Caco-2 (cell line): ENCODE data around the gene CNGA3. TPM values are rescaled to one million over a fixed set of nuclear protein-coding genes. Genes with fewer than 3 reads are reported as not detected.

Experiments
- BruUV-seq: library from RNA; stranded (reverse); fragments of 400-500 nt; replicated peaks from 2 replicates; lab custom pipeline; 2021; lab: Mats Ljungman, UMichigan
- CTCF ChIA-PET: fragments of 300-600 bp; sonication (Branson Sonifier 250); formaldehyde crosslinking; loops from one replicate; lab custom pipeline; 2022; ENCODE audit warnings: antibody characterized with exemption; lab: Charles Lee
- POLR2A ChIA-PET: fragments of 300-600 bp; sonication (Branson Sonifier 250); formaldehyde crosslinking; loops from one replicate; lab custom pipeline; 2022; ENCODE audit warnings: antibody characterized with exemption; lab: Charles Lee
- DNase-seq, 2 experiments: peaks; one replicate each; pipeline versions ENCODE4 v3.0.0 to v3.0.0-alpha.2; 2020 to 2022
- H3K27me3 ChIP-seq: replicated peaks from 2 replicates; pipeline ENCODE4 v1.6.0; 2011; ENCODE audit warnings: low read length; ENCODE audit not compliant: control insufficient read depth, insufficient read depth
- H3K36me3 ChIP-seq: 2 replicates; pipeline ENCODE4 v1.5.1; 2011; ENCODE audit warnings: low read length; ENCODE audit not compliant: control insufficient read depth, insufficient read depth
- H3K4me1 ChIP-seq: fragments of 250-450 bp; sonication (Bioruptor Pico); 2 replicates; pipeline ENCODE4 v1.5.1; 2020; ENCODE audit warnings: mild to moderate bottlenecking
- H3K4me3 ChIP-seq: 2 replicates; pipeline ENCODE4 v1.5.1; 2011; ENCODE audit warnings: low read depth, mild to moderate bottlenecking, control low read depth, low read length
- H3K9me3 ChIP-seq: fragments of 250-450 bp; sonication (Bioruptor Pico); 2 replicates; pipeline ENCODE4 v1.5.1; 2020; ENCODE audit warnings: mild to moderate bottlenecking, moderate library complexity
- H3K27ac Mint-ChIP-seq: one replicate; pipeline ENCODE4 v1.8.0; 2022; ENCODE audit warnings: mixed read lengths; ENCODE audit not compliant: unreplicated experiment
- H3K27me3 Mint-ChIP-seq: one replicate; pipeline ENCODE4 v1.8.0; 2022; ENCODE audit warnings: mixed read lengths; ENCODE audit not compliant: insufficient read depth, unreplicated experiment
- H3K36me3 Mint-ChIP-seq: one replicate; pipeline ENCODE4 v1.8.0; 2022; ENCODE audit warnings: mild to moderate bottlenecking, mixed read lengths; ENCODE audit not compliant: insufficient read depth, unreplicated experiment
- H3K4me1 Mint-ChIP-seq: one replicate; pipeline ENCODE4 v1.8.0; 2022; ENCODE audit warnings: low read depth, mixed read lengths; ENCODE audit not compliant: unreplicated experiment
- H3K4me3 Mint-ChIP-seq: one replicate; pipeline ENCODE4 v1.8.0; 2022; ENCODE audit warnings: mild to moderate bottlenecking, moderate library complexity, mixed read lengths; ENCODE audit not compliant: unreplicated experiment
- H3K9me3 Mint-ChIP-seq: one replicate; pipeline ENCODE4 v1.8.0; 2022; ENCODE audit warnings: mixed read lengths; ENCODE audit not compliant: unreplicated experiment
- intact Hi-C: fragments of 100-400 bp; cut with micrococcal nuclease; formaldehyde crosslinking; loops from one replicate; pipeline ENCODE4 v1.10.0; 2022; ENCODE audit not compliant: unreplicated experiment
- total RNA-seq: library from RNA; stranded (reverse); gene quantifications from 2 replicates; pipeline ENCODE4 v1.2.3, GENCODE V29; 2022
- TF ChIP-seq, protein P1 (sequence below), 2 experiments: fragments of 200-600 bp in 1 of 2; IDR thresholded peaks; 1 replicate in 1 of 2; 2 replicates in 1 of 2; pipeline versions ENCODE4 v1.5.1 to v1.8.0; 2011 to 2022; ENCODE audit warnings: antibody characterized with exemption in 1 of 2, control low read depth in 1 of 2, inconsistent platforms in 1 of 2, low read depth in 1 of 2, low read length in 1 of 2, mild to moderate bottlenecking in 1 of 2, moderate library complexity in 1 of 2; ENCODE audit not compliant: insufficient read depth in 1 of 2, severe bottlenecking in 1 of 2, unreplicated experiment in 1 of 2

Gene CNGA3
- total RNA-seq, 1 experiment from 2014 or later, result not detected

- Mint-ChIP-seq H3K27ac (no peak overlapping the region), H3K9me3 (peaks cover 26% of the 10 kb centered on the region), H3K4me1 (no peaks in the 10 kb centered on the region), H3K27me3 (no peaks in the 10 kb centered on the region), H3K4me3 (no peak overlapping the region), H3K36me3 (no peaks in the 10 kb centered on the region)
- POLR2A ChIA-PET, result no interaction called here
- Histone ChIP-seq H3K27me3 (no peaks in the 10 kb centered on the region), H3K4me3 (no peak overlapping the region), H3K9me3 (peaks cover 16% of the 10 kb centered on the region), H3K36me3 (no peaks in the 10 kb centered on the region), H3K4me1 (no peaks in the 10 kb centered on the region)
- intact Hi-C loops, result no loop called here
- no peak for DNase-seq
- CTCF ChIA-PET, result no interaction called here
- TF ChIP-seq, protein P1, sequence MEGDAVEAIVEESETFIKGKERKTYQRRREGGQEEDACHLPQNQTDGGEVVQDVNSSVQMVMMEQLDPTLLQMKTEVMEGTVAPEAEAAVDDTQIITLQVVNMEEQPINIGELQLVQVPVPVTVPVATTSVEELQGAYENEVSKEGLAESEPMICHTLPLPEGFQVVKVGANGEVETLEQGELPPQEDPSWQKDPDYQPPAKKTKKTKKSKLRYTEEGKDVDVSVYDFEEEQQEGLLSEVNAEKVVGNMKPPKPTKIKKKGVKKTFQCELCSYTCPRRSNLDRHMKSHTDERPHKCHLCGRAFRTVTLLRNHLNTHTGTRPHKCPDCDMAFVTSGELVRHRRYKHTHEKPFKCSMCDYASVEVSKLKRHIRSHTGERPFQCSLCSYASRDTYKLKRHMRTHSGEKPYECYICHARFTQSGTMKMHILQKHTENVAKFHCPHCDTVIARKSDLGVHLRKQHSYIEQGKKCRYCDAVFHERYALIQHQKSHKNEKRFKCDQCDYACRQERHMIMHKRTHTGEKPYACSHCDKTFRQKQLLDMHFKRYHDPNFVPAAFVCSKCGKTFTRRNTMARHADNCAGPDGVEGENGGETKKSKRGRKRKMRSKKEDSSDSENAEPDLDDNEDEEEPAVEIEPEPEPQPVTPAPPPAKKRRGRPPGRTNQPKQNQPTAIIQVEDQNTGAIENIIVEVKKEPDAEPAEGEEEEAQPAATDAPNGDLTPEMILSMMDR (IDR thresholded peaks at IDR 0.05; ENCODE audit: insufficient read depth in 1 of 2, low read depth in 1 of 2, low read length in 1 of 2, severe bottlenecking in 1 of 2, unreplicated experiment in 1 of 2), result no peak
- no TSS peak for BruUV-seq
These were observed 76.2 kb downstream of the CNGA3 start for GRCh38 chr2:98422449-98422848.

DNA sequence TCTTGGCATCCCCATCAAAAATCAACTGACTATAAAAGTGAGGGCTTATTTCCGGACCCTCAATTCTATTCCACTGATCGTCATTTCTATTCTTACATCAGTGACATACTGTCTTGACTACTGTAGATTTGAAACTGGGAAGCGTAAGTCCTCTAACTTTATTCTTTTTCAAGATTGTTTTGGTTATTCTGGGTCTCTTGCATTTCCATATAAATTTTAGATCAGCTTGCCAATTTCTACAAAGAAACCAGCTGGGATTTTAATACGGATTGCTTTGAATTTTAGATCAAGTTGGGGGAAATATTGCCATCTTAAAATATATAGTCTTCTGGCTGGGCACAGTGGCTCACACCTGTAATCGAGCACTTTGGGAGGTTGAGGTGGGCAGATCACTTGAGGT, 80.5 kb downstream of the CNGA3 start:
- Histone ChIP-seq H3K36me3 (no peaks in the 10 kb centered on the region), H3K4me1 (no peaks in the 10 kb centered on the region), H3K4me3 (no peak overlapping the region), H3K9me3 (peaks cover 21% of the 10 kb centered on the region), H3K27me3 (no peaks in the 10 kb centered on the region)
- peaks cover 20% of the 10 kb centered on the region for H3K9me3 Mint-ChIP-seq
- H3K36me3 Mint-ChIP-seq, result no peaks in the 10 kb centered on the region
- H3K4me1 Mint-ChIP-seq, result no peaks in the 10 kb centered on the region
- intact Hi-C loops, result no loop called here
- ChIA-PET CTCF (no interaction called here), POLR2A (no interaction called here)
- peaks cover 4% of the 10 kb centered on the region for H3K27me3 Mint-ChIP-seq
- no peak overlapping the region for H3K4me3 Mint-ChIP-seq
- H3K27ac Mint-ChIP-seq, result no peak overlapping the region
- TF ChIP-seq, protein P1 (IDR thresholded peaks at IDR 0.05; ENCODE audit: insufficient read depth in 1 of 2, low read depth in 1 of 2, low read length in 1 of 2, severe bottlenecking in 1 of 2, unreplicated experiment in 1 of 2), result no peak
- DNase-seq, result no peak
- BruUV-seq, result no TSS peak

- Mint-ChIP-seq H3K27ac (no peak overlapping the region), H3K36me3 (peaks cover 11% of the 10 kb centered on the region), H3K4me3 (no peak overlapping the region), H3K4me1 (peaks cover 8% of the 10 kb centered on the region), H3K9me3 (peaks cover 25% of the 10 kb centered on the region), H3K27me3 (peaks cover 4% of the 10 kb centered on the region)
- Histone ChIP-seq H3K27me3 (no peaks in the 10 kb centered on the region), H3K4me1 (no peaks in the 10 kb centered on the region; the same call in 1 of the 2 replicates), H3K9me3 (peaks cover 23% of the 10 kb centered on the region), H3K4me3 (no peak overlapping the region), H3K36me3 (no peaks in the 10 kb centered on the region)
- intact Hi-C loops, result no loop called here
- CTCF ChIA-PET, result no interaction called here
- no peak for DNase-seq
- TF ChIP-seq, protein P1 (IDR thresholded peaks at IDR 0.05; ENCODE audit: insufficient read depth in 1 of 2, low read depth in 1 of 2, low read length in 1 of 2, severe bottlenecking in 1 of 2, unreplicated experiment in 1 of 2), result no peak
- BruUV-seq, result no TSS peak
- POLR2A ChIA-PET, result no interaction called here
These were observed 85.9 kb downstream of the CNGA3 start for GRCh38 chr2:98432145-98432544.
